Loucy (cell line): Measurements from ENCODE around the gene KYAT1.

Experiments
- H2AFZ ChIP-seq: fragments of 200-600 bp; sonication (generic); 2 replicates; pipeline ENCODE4 v1.6.0; 2016; ENCODE audit warnings: antibody characterized with exemption, mild to moderate bottlenecking, low read length, moderate library complexity
- H3F3A ChIP-seq: fragments of 200-600 bp; 2 replicates; pipeline ENCODE4 v1.6.0; 2016; ENCODE audit warnings: antibody characterized with exemption, low read depth, mild to moderate bottlenecking
- H3K27me3 ChIP-seq: fragments of 200-600 bp; sonication (generic); 2 replicates; pipeline ENCODE4 v1.6.1; 2014; ENCODE audit warnings: low read length, mild to moderate bottlenecking; ENCODE audit not compliant: insufficient read depth, poor library complexity, severe bottlenecking
- H3K36me3 ChIP-seq: fragments of 200-600 bp; sonication (generic); 2 replicates; pipeline ENCODE4 v1.6.1; 2016; ENCODE audit warnings: low read length; ENCODE audit not compliant: insufficient read depth
- H3K4me1 ChIP-seq: fragments of 200-600 bp; sonication (generic); 2 replicates; pipeline ENCODE4 v1.5.1; 2014; ENCODE audit warnings: low read length, mild to moderate bottlenecking; ENCODE audit not compliant: insufficient read depth, poor library complexity, severe bottlenecking
- H3K4me2 ChIP-seq: fragments of 200-600 bp; sonication (generic); 2 replicates; pipeline ENCODE4 v1.6.0; 2014; ENCODE audit warnings: antibody characterized with exemption, low read length, low read depth, mild to moderate bottlenecking; ENCODE audit not compliant: poor library complexity, severe bottlenecking
- H3K4me3 ChIP-seq: fragments of 200-600 bp; sonication (generic); 2 replicates; pipeline ENCODE4 v1.5.1; 2014; ENCODE audit warnings: low read length, mild to moderate bottlenecking, mixed read lengths; ENCODE audit not compliant: poor library complexity, severe bottlenecking
- H3K79me2 ChIP-seq: fragments of 200-600 bp; sonication (generic); 2 replicates; pipeline ENCODE4 v1.6.1; 2014; ENCODE audit warnings: low read length; ENCODE audit not compliant: insufficient read depth
- H3K9ac ChIP-seq: fragments of 200-600 bp; sonication (generic); 2 replicates; pipeline ENCODE4 v1.6.0; 2014; ENCODE audit warnings: mild to moderate bottlenecking, low read depth, low read length, moderate library complexity; ENCODE audit not compliant: poor library complexity, severe bottlenecking
- H3K9me2 ChIP-seq: fragments of 200-600 bp; sonication (generic); replicated peaks from 2 replicates; pipeline ENCODE4 v1.6.1; 2016; ENCODE audit warnings: low read depth, low read length, mixed read lengths
- H3K9me3 ChIP-seq: fragments of 200-600 bp; sonication (generic); 2 replicates; pipeline ENCODE4 v1.6.1; 2014; ENCODE audit warnings: mild to moderate bottlenecking, antibody characterized with exemption, low read length, low read depth; ENCODE audit not compliant: insufficient read depth
- H4K20me1 ChIP-seq: fragments of 200-600 bp; sonication (generic); 2 replicates; pipeline ENCODE4 v1.6.0; 2014; ENCODE audit warnings: antibody characterized with exemption, low read length, mild to moderate bottlenecking; ENCODE audit not compliant: insufficient read depth, poor library complexity, severe bottlenecking
- CTCF ChIP-seq: fragments of 200-600 bp; sonication (generic); conservative IDR thresholded peaks from 2 replicates; pipeline ENCODE4 v1.5.1; 2014; ENCODE audit warnings: mild to moderate bottlenecking, antibody characterized with exemption, low read length
- EZH2phosphoT487 ChIP-seq: fragments of 200-600 bp; IDR thresholded peaks from 2 replicates; pipeline ENCODE4 v1.6.1; 2018; ENCODE audit warnings: antibody characterized with exemption, mild to moderate bottlenecking, moderate library complexity, borderline replicate concordance

KYAT1 gene

DNA sequence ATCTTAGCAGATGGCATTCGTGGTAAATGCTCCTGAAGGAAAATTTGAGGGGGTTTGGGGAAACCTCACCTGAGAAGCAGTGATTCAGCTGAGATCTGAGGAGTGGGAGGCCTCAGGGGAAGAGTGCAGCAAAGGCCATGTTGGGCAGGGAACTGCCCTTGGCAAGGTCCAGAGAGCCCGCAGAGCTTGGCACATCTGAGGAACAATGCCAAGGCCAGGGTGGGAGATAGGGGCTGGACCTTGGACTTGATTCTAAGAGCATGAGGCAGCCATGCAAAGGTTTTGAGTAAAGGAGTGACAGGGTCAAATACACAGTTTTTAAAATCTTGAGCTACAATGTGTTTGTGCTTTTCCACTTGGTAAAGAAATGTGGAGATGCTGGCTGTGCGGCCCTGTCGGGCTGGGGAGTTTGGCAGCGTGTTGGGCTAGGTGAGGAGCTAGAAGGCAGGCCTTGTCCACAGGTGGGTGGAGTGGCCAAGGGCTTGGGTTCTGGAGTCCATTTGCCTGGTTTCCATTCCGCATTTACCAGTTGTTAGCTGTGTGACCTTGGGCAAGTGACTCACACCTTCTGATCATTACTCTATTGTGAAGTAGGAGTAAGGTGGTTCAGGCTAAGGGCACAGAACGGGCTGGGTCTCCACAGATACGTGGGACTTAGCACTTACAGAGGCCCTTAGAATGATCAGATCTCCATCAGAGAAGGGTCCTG, 88.6 kb downstream of the KYAT1 start:
- no peak overlapping the region for H3K9ac ChIP-seq
- H3K4me3 ChIP-seq = no peak overlapping the region
- no peaks in the 10 kb centered on the region for H3F3A ChIP-seq
- no peaks in the 10 kb centered on the region for H3K9me2 ChIP-seq
- no peak overlapping the region for H2AFZ ChIP-seq
- TF ChIP-seq CTCF (no peak), EZH2phosphoT487 (no peak)
- no peaks in the 10 kb centered on the region for H3K27me3 ChIP-seq
- H3K79me2 ChIP-seq = peaks cover 8% of the 10 kb centered on the region; the same call in 1 of the 2 replicates
- H4K20me1 ChIP-seq = no peaks in the 10 kb centered on the region
- peaks cover 8% of the 10 kb centered on the region; the same call in 1 of the 2 replicates for H3K36me3 ChIP-seq
- H3K4me1 ChIP-seq = peaks cover 4% of the 10 kb centered on the region
- no peaks in the 10 kb centered on the region for H3K9me3 ChIP-seq
- H3K4me2 ChIP-seq = no peak overlapping the region

- Histone ChIP-seq H3K9me2 (no peaks in the 10 kb centered on the region), H3F3A (no peaks in the 10 kb centered on the region), H3K4me1 (peaks cover 4% of the 10 kb centered on the region), H3K9ac (no peak overlapping the region), H3K4me3 (no peak overlapping the region), H3K27me3 (no peaks in the 10 kb centered on the region), H3K36me3 (peaks cover 5% of the 10 kb centered on the region; the same call in 1 of the 2 replicates), H2AFZ (no peak overlapping the region), H4K20me1 (no peaks in the 10 kb centered on the region), H3K9me3 (no peaks in the 10 kb centered on the region), H3K4me2 (no peak overlapping the region), H3K79me2 (peaks cover 18% of the 10 kb centered on the region; the same call in 1 of the 2 replicates)
- no peak for TF ChIP-seq EZH2phosphoT487
- no peak for TF ChIP-seq CTCF
These were observed 89.6 kb downstream of the KYAT1 start for GRCh38 chr9:128792134-128792533.

DNA sequence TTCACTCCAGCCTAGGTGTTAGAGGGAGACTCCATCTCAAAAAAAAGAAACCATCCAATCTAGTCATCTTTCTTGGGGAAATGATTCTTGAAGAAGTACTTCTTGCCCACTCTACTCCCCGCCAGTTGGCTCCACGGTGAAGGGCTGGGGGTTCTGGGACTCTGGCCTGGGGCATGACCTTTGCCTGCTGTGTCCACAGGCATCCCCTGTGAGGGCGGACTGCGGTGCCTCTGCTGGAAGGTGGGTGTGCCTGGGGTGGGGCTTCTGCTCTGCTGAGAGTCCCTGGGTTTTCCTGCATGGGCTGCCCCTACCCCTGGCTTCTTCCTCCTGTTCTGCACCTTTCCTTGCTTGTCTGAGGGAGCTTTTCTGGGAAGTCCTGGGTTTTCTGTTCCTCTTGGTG, 91.2 kb downstream of the KYAT1 start:
- no peak overlapping the region for H3K4me3 ChIP-seq
- no peaks in the 10 kb centered on the region for H3F3A ChIP-seq
- H3K9me2 ChIP-seq = no peaks in the 10 kb centered on the region
- H3K4me1 ChIP-seq = peaks cover 6% of the 10 kb centered on the region
- H2AFZ ChIP-seq = no peak overlapping the region
- H3K9ac ChIP-seq = no peak overlapping the region
- no peaks in the 10 kb centered on the region for H3K27me3 ChIP-seq
- no peaks in the 10 kb centered on the region for H3K9me3 ChIP-seq
- H3K4me2 ChIP-seq = no peak overlapping the region
- peaks cover 5% of the 10 kb centered on the region; the same call in 1 of the 2 replicates for H3K36me3 ChIP-seq
- peaks cover 18% of the 10 kb centered on the region; the same call in 1 of the 2 replicates for H3K79me2 ChIP-seq
- no peak for TF ChIP-seq CTCF
- TF ChIP-seq EZH2phosphoT487 = no peak
- H4K20me1 ChIP-seq = no peaks in the 10 kb centered on the region
